A549 (cell line): Measurements from ENCODE around the gene APP. TPM values are rescaled to one million over a fixed set of nuclear protein-coding genes. Genes with fewer than 3 reads are reported as not detected.

ENCODE experiments used
- ATAC-seq, 2 experiments: fragments of 200-7000 bp in 1 of 2; fragments of >200 bp in 1 of 2; cut with Nextera tagmentation in 1 of 2; cut with Tn5 transposase in 1 of 2; 3 replicates each; pipeline versions ENCODE4 v1.8.0 to v1.9.1; 2018 to 2020; ENCODE audit warnings: mild to moderate bottlenecking in 1 of 2, moderate library complexity in 1 of 2
- CTCF ChIA-PET: fragments of 300-600 bp; sonication (Branson Sonifier 250); formaldehyde crosslinking; extraction: SDS; loops from one replicate; lab custom pipeline; 2021; ENCODE audit warnings: antibody characterized with exemption, inconsistent platforms; lab: Yijun Ruan, JAX
- POLR2A ChIA-PET: fragments of 350-600 bp; formaldehyde crosslinking; extraction: SDS; loops from one replicate; lab custom pipeline; 2021; ENCODE audit warnings: antibody characterized with exemption, inconsistent platforms; lab: Yijun Ruan, JAX
- DNase-seq, 2 experiments: peaks; one replicate each; pipeline versions ENCODE4 v3.0.0 to v3.0.0-alpha.2; 2011 to 2016; ENCODE audit warnings: low read depth in 1 of 2, low spot score in 1 of 2
- FAIRE-seq: peaks from 2 replicates; lab custom pipeline; 2011; peaks lifted over from hg19 to GRCh38; lab: Jason Lieb, UNC
- H3K27ac ChIP-seq, 2 experiments: fragments of >200 bp; sonication (Bioruptor Twin); formaldehyde crosslinking; 3 replicates each; pipeline ENCODE4 v1.5.1; 2016 to 2017
- H3K4me1 ChIP-seq: fragments of >200 bp; sonication (Bioruptor Twin); formaldehyde crosslinking; 3 replicates; pipeline ENCODE4 v1.6.1; 2016
- H3K4me2 ChIP-seq: fragments of >200 bp; sonication (Bioruptor Twin); formaldehyde crosslinking; 3 replicates; pipeline ENCODE4 v1.6.1; 2016
- H3K4me3 ChIP-seq: fragments of >200 bp; sonication (Bioruptor Twin); formaldehyde crosslinking; 3 replicates; pipeline ENCODE4 v1.5.1; 2016
- H3K9me3 ChIP-seq: fragments of >200 bp; sonication (Bioruptor Twin); formaldehyde crosslinking; 3 replicates; pipeline ENCODE4 v1.6.1; 2016
- BHLHE40 ChIP-seq: IDR thresholded peaks from 2 replicates; pipeline ENCODE4 v1.6.1; 2012; ENCODE audit warnings: low read depth, low read length, inconsistent platforms
- CBX2 ChIP-seq: fragments of 200-600 bp; sonication (generic); IDR thresholded peaks from 2 replicates; pipeline ENCODE4 v1.6.1; 2016; ENCODE audit warnings: low read depth, mild to moderate bottlenecking, borderline replicate concordance
- EHF ChIP-seq: fragments of 250-450 bp; sonication (Bioruptor Pico); IDR thresholded peaks from 2 replicates; pipeline ENCODE4 v1.5.0; 2020; ENCODE audit warnings: mild to moderate bottlenecking
- EHMT2 ChIP-seq: fragments of 200-600 bp; sonication (generic); IDR thresholded peaks from 2 replicates; pipeline ENCODE4 v1.6.1; 2016; ENCODE audit warnings: antibody characterized with exemption, low read depth, mild to moderate bottlenecking, moderate library complexity
- FOSL2 ChIP-seq, 2 experiments: fragments of 450-650 bp in 1 of 2; fragments of >200 bp in 1 of 2; sonication (Bioruptor Twin) in 1 of 2; formaldehyde crosslinking; IDR thresholded peaks; 2 replicates each; pipeline versions ENCODE4 v1.5.0 to v1.6.1; 2016 to 2020; ENCODE audit warnings: mild to moderate bottlenecking in 1 of 2, moderate library complexity in 1 of 2
- FOXS1 ChIP-seq: fragments of 250-450 bp; sonication (Bioruptor Pico); IDR thresholded peaks from 2 replicates; pipeline ENCODE4 v1.5.0; 2020; ENCODE audit warnings: mild to moderate bottlenecking, moderate library complexity
- GATA3 ChIP-seq: IDR thresholded peaks from 2 replicates; pipeline ENCODE4 v1.6.1; 2012; ENCODE audit warnings: borderline replicate concordance
- HDAC2 ChIP-seq: fragments of 200-600 bp; sonication (generic); IDR thresholded peaks from 2 replicates; pipeline ENCODE4 v1.6.1; 2016
- HEYL ChIP-seq: fragments of 250-450 bp; sonication (Bioruptor Pico); IDR thresholded peaks from 2 replicates; pipeline ENCODE4 v1.8.0; 2021; ENCODE audit warnings: mild to moderate bottlenecking, moderate library complexity
- HOXA7 ChIP-seq: fragments of 250-450 bp; sonication (Bioruptor Pico); IDR thresholded peaks from 2 replicates; pipeline ENCODE4 v1.5.0; 2020; ENCODE audit warnings: mild to moderate bottlenecking, moderate library complexity
- HOXB13 ChIP-seq: fragments of 250-450 bp; sonication (Bioruptor Pico); IDR thresholded peaks from 2 replicates; pipeline ENCODE4 v1.5.0; 2020; ENCODE audit warnings: low read depth, mild to moderate bottlenecking, moderate library complexity
- HOXB5 ChIP-seq: fragments of 250-450 bp; sonication (Bioruptor Pico); IDR thresholded peaks from 2 replicates; pipeline ENCODE4 v1.5.0; 2020; ENCODE audit warnings: mild to moderate bottlenecking, moderate library complexity
- JUNB ChIP-seq: fragments of >200 bp; sonication (Bioruptor Twin); formaldehyde crosslinking; IDR thresholded peaks from 2 replicates; pipeline ENCODE4 v1.6.1; 2016
- KDM1A ChIP-seq: fragments of 200-600 bp; sonication (generic); IDR thresholded peaks from 2 replicates; pipeline ENCODE4 v1.6.1; 2016; ENCODE audit warnings: low read depth, mild to moderate bottlenecking
- NFE2L2 ChIP-seq: fragments of 150-350 bp; conservative IDR thresholded peaks from 2 replicates; pipeline ENCODE4 v1.6.1; 2014; ENCODE audit warnings: low read length
- NR3C1 ChIP-seq: fragments of >200 bp; sonication (Bioruptor Twin); formaldehyde crosslinking; IDR thresholded peaks from 3 replicates; pipeline ENCODE4 v1.6.1; 2017
- POLR2A ChIP-seq: IDR thresholded peaks from 2 replicates; pipeline ENCODE4 v1.6.1; 2012; ENCODE audit warnings: mild to moderate bottlenecking, low read length
- RCOR1 ChIP-seq: fragments of 150-350 bp; IDR thresholded peaks from 2 replicates; pipeline ENCODE4 v1.6.1; 2014; ENCODE audit warnings: antibody characterized with exemption, low read length, low read depth
- RFX5 ChIP-seq: fragments of 450-650 bp; IDR thresholded peaks from 2 replicates; pipeline ENCODE4 v1.7.1; 2014; ENCODE audit warnings: antibody characterized with exemption, mild to moderate bottlenecking, moderate library complexity
- RNF2 ChIP-seq: fragments of 200-600 bp; sonication (generic); IDR thresholded peaks from 2 replicates; pipeline ENCODE4 v1.6.1; 2016; ENCODE audit warnings: low read depth, mild to moderate bottlenecking, antibody characterized with exemption, moderate library complexity, borderline replicate concordance
- SREBF2 ChIP-seq: fragments of 450-650 bp; IDR thresholded peaks from 2 replicates; pipeline ENCODE4 v1.6.1; 2014; ENCODE audit warnings: mild to moderate bottlenecking, moderate library complexity
- ZC3H11A ChIP-seq: fragments of 450-650 bp; IDR thresholded peaks from 2 replicates; pipeline ENCODE4 v1.6.1; 2014; ENCODE audit warnings: antibody characterized with exemption, mild to moderate bottlenecking
- ZFP36 ChIP-seq: fragments of 450-650 bp; IDR thresholded peaks from 2 replicates; pipeline ENCODE4 v1.6.1; 2014; ENCODE audit warnings: borderline replicate concordance; ENCODE audit not compliant: partially characterized antibody
- WGBS: methylation state at CpG from one replicate; pipeline ENCODE4 v1.1.6; 2017; ENCODE audit errors: missing lambda C conversion rate; 5-methylcytosine and 5-hydroxymethylcytosine counted together
- polyA plus RNA-seq, 4 experiments: library from polyadenylated mRNA; depleted of rRNA in 3 of 4; stranded (reverse); fragments of >200 nt; fragmentation: RNase III in 1 of 4; extraction: RNeasy Plus Mini Kit Qiagen cat#74134 plus additional on column Dnase treatment in 1 of 4; gene quantifications; 2 replicates in 3 of 4; 3 replicates in 1 of 4; pipeline ENCODE4 v1.2.3, GENCODE V29; 2011 to 2017
- TF ChIP-seq, protein P1 (sequence below): fragments of 150-350 bp; IDR thresholded peaks from 2 replicates; pipeline ENCODE4 v1.6.1; 2014; ENCODE audit warnings: low read depth, mild to moderate bottlenecking, low read length
- TF ChIP-seq, protein P2 (sequence below): IDR thresholded peaks from 2 replicates; pipeline ENCODE4 v1.6.1; 2012; ENCODE audit warnings: low read depth, borderline replicate concordance
- TF ChIP-seq, protein P3 (sequence below): fragments of >200 bp; sonication (Bioruptor Twin); formaldehyde crosslinking; IDR thresholded peaks from 2 replicates; pipeline ENCODE4 v1.6.1; 2016
- TF ChIP-seq, protein P4 (sequence below): fragments of 250-450 bp; sonication (Bioruptor Pico); IDR thresholded peaks from 2 replicates; pipeline ENCODE4 v1.5.0; 2020; ENCODE audit warnings: low read depth, mild to moderate bottlenecking, moderate library complexity
- TF ChIP-seq, protein P5 (sequence below): fragments of 250-450 bp; sonication (Bioruptor Pico); IDR thresholded peaks from 2 replicates; pipeline ENCODE4 v1.5.0; 2021; ENCODE audit warnings: mild to moderate bottlenecking, moderate library complexity, borderline replicate concordance
- TF ChIP-seq, protein P6 (sequence below): fragments of 450-650 bp; IDR thresholded peaks from 2 replicates; pipeline ENCODE4 v1.6.1; 2014; ENCODE audit warnings: antibody characterized with exemption

APP gene
- polyA plus RNA-seq, 2 of the 4 experiments (the other 2 are of a cell fraction) = 540 to 565 TPM

DNA sequence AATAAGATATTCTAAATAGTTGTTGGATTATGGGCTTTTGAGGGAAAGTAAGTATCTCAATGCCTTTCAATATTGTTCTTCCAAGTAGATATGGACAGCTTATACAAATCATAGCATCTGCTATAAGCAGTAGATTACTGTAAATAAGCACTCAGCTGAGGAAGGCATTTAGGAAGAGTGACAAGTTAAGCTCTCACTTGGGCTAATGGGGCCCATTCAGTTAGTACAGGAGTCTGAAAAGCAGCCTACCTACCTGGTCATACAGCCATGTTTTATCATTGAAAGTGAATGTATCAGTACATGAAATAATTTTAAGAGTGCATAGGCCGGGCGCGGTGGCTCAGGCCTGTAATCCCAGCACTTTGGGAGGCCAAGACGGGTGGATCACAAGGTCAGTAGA is 73.1 kb downstream of the APP start:
- no peak for FAIRE-seq
- ChIA-PET CTCF (no interaction called here), POLR2A (no interaction called here)
- H3K4me2 ChIP-seq = no peak overlapping the region
- peaks cover 33% of the 10 kb centered on the region for H3K4me1 ChIP-seq
- WGBS = 96% methylated on average over 4 of the region's 4 CpGs
- DNase-seq = no peak
- TF ChIP-seq NFE2L2 = no peak
- no peak for TF ChIP-seq HDAC2
- TF ChIP-seq, protein P1, sequence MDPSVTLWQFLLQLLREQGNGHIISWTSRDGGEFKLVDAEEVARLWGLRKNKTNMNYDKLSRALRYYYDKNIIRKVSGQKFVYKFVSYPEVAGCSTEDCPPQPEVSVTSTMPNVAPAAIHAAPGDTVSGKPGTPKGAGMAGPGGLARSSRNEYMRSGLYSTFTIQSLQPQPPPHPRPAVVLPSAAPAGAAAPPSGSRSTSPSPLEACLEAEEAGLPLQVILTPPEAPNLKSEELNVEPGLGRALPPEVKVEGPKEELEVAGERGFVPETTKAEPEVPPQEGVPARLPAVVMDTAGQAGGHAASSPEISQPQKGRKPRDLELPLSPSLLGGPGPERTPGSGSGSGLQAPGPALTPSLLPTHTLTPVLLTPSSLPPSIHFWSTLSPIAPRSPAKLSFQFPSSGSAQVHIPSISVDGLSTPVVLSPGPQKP = no peak
- no peak for TF ChIP-seq FOXS1
- TF ChIP-seq, protein P2, sequence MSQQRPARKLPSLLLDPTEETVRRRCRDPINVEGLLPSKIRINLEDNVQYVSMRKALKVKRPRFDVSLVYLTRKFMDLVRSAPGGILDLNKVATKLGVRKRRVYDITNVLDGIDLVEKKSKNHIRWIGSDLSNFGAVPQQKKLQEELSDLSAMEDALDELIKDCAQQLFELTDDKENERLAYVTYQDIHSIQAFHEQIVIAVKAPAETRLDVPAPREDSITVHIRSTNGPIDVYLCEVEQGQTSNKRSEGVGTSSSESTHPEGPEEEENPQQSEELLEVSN = no peak
- TF ChIP-seq, protein P3, sequence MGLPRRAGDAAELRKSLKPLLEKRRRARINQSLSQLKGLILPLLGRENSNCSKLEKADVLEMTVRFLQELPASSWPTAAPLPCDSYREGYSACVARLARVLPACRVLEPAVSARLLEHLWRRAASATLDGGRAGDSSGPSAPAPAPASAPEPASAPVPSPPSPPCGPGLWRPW = no peak
- no peak for TF ChIP-seq KDM1A
- TF ChIP-seq, protein P4, sequence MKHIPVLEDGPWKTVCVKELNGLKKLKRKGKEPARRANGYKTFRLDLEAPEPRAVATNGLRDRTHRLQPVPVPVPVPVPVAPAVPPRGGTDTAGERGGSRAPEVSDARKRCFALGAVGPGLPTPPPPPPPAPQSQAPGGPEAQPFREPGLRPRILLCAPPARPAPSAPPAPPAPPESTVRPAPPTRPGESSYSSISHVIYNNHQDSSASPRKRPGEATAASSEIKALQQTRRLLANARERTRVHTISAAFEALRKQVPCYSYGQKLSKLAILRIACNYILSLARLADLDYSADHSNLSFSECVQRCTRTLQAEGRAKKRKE (CRISPR knock-in tag) = no peak
- TF ChIP-seq GATA3 = no peak
- no peak for TF ChIP-seq POLR2A
- TF ChIP-seq JUNB = no peak
- no peak for TF ChIP-seq BHLHE40
- no peak for TF ChIP-seq SREBF2
- no peak for TF ChIP-seq HEYL
- no peak for TF ChIP-seq EHMT2
- TF ChIP-seq HOXB13 (CRISPR knock-in tag) = no peak
- no peak for TF ChIP-seq CBX2
- TF ChIP-seq FOSL2 (IDR thresholded peaks at IDR 0.05) = no peak
- no peak for TF ChIP-seq FOSL2 (CRISPR knock-in tag; IDR thresholded peaks at IDR 0.05)
- TF ChIP-seq ZC3H11A = no peak
- H3K4me3 ChIP-seq = no peak overlapping the region
- ATAC-seq = no peak
- H3K9me3 ChIP-seq = no peaks in the 10 kb centered on the region
- H3K27ac ChIP-seq = no peak overlapping the region

DNA sequence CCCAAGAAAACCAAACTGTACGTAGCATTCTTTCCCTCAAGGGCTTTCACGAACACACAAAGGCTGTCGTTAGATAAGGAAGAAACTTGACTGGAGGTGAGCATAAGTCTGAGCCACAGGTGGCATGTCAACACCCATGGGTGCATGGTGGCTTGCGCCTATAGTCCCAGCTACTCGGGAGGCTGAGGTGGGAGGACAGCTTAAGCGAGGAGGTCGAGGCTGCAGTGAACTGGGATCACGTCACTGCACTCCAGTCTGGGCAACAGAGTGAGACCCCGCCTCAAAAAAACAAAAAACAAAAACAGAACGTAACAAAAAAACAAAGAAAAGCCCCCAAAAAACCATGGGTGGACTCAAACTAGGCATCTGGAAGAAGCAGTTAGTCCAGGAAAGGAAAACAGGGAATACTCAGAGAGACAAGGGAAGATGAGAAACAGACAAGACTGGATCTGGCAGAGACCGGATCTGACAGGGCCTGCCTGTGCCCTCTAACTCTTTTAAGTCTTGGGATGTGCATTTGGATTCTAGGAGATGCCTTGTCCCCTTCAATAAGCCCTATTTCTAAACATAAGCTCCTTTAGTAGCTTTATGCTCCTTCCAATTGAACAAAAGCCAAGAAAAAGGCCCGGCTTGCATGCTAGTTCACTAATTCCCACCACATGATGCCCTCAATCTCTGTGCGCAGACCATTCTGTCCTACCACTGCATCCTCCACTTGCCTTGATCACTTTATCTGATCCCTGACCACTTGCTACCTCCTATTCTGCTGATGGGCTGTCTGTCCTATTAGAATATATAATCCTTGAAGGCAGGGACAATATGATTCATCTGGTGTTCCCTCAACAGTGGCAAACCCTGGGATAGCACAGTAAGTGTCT is 73.8 kb downstream of the APP start:
- TF ChIP-seq FOSL2 (IDR thresholded peaks at IDR 0.05) (no peak), FOSL2 (CRISPR knock-in tag; IDR thresholded peaks at IDR 0.05) (no peak), RCOR1 (no peak), HOXA7 (CRISPR knock-in tag) (no peak), FOXS1 (no peak)
- FAIRE-seq = no peak

DNA sequence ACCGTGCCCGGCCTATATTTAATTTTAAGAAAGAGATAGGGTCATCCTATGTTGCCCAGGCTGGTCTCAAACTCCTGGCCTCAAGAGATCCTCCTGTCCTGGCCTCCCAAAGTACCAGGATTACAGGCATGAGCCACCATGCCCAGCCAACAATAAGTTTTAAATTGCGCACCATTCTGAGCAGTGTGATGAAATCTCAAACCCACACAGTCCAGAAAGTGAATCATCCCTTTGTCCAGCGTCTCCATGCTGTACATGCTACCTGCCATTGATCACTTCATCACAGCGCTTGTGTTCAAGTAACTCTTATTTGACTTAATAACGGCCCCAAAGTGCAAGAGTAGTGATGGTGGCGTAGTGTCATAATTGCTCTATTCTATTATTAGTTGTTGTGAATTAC is 75.4 kb downstream of the APP start:
- ATAC-seq = no peak
- no peak overlapping the region for H3K4me2 ChIP-seq
- DNase-seq = no peak
- 92% methylated on average over 6 of the region's 7 CpGs for WGBS
- peaks cover 28% of the 10 kb centered on the region for H3K4me1 ChIP-seq
- H3K27ac ChIP-seq = no peak overlapping the region
- CTCF ChIA-PET = no interaction called here
- no peak for FAIRE-seq
- POLR2A ChIA-PET = no interaction called here
- no peak overlapping the region for H3K4me3 ChIP-seq
- no peaks in the 10 kb centered on the region for H3K9me3 ChIP-seq
- TF ChIP-seq, protein P5, sequence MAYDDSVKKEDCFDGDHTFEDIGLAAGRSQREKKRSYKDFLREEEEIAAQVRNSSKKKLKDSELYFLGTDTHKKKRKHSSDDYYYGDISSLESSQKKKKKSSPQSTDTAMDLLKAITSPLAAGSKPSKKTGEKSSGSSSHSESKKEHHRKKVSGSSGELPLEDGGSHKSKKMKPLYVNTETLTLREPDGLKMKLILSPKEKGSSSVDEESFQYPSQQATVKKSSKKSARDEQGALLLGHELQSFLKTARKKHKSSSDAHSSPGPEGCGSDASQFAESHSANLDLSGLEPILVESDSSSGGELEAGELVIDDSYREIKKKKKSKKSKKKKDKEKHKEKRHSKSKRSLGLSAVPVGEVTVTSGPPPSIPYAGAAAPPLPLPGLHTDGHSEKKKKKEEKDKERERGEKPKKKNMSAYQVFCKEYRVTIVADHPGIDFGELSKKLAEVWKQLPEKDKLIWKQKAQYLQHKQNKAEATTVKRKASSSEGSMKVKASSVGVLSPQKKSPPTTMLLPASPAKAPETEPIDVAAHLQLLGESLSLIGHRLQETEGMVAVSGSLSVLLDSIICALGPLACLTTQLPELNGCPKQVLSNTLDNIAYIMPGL = no peak
- TF ChIP-seq EHF (CRISPR knock-in tag) = no peak
- TF ChIP-seq NR3C1 = no peak
- no peak for TF ChIP-seq HOXB5 (CRISPR knock-in tag)
- TF ChIP-seq, protein P6, sequence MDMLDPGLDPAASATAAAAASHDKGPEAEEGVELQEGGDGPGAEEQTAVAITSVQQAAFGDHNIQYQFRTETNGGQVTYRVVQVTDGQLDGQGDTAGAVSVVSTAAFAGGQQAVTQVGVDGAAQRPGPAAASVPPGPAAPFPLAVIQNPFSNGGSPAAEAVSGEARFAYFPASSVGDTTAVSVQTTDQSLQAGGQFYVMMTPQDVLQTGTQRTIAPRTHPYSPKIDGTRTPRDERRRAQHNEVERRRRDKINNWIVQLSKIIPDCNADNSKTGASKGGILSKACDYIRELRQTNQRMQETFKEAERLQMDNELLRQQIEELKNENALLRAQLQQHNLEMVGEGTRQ = no peak
- no peak for TF ChIP-seq CBX2
- no peak for TF ChIP-seq RNF2
- TF ChIP-seq RFX5 = no peak
- no peak for TF ChIP-seq HOXA7 (CRISPR knock-in tag)
- no peak for TF ChIP-seq ZFP36
- TF ChIP-seq SREBF2 = no peak
- no peak for TF ChIP-seq JUNB

More for the DNA sequence above, 73.8 kb downstream of the APP start:
- Histone ChIP-seq H3K9me3 (no peaks in the 10 kb centered on the region), H3K27ac (no peak overlapping the region), H3K4me1 (peaks cover 33% of the 10 kb centered on the region), H3K4me3 (no peak overlapping the region), H3K4me2 (no peak overlapping the region)
- ChIA-PET POLR2A (no interaction called here), CTCF (interaction anchor here (1.0 kb wide), 1 partner anchor 23 kb away, joined by 3 read pairs; no protein-coding TSS in a partner anchor)
- DNase-seq = no peak
- ATAC-seq = no peak
- 92% methylated on average over 13 of the region's 13 CpGs for WGBS
